B cell (primary cell): Measurements from ENCODE around the gene ODAM.
"Not testable (repeated sequence)": the region's sequence is repeated elsewhere in the genome, so short reads cannot be mapped to it uniquely, and the experiment has no call there.

Experiments used
- CTCF ChIP-seq: fragments of 200-600 bp; IDR thresholded peaks from one replicate; pipeline ENCODE4 v1.8.0; 2022; ENCODE audit warnings: antibody characterized with exemption, mild to moderate bottlenecking
- EZH2 ChIP-seq: IDR thresholded peaks from 2 replicates; pipeline ENCODE4 v1.6.1; 2012; ENCODE audit warnings: borderline replicate concordance, low read depth, mild to moderate bottlenecking, moderate library complexity, low read length; ENCODE audit not compliant: insufficient read depth, poor library complexity, severe bottlenecking

- TF ChIP-seq CTCF, EZH2: not testable (repeated sequence)
Observed at GRCh38 chr4:70216550-70216949, 21.0 kb downstream of the ODAM start.
